Adrenal gland (tissue), 5 donors: ENCODE results near the gene SLC34A3.

ENCODE experiments used
- CTCF ChIP-seq, 6 experiments: fragments of 450-650 bp in 4 of 6; fragments of 200-600 bp in 2 of 6; sonication (generic) in 1 of 6; IDR thresholded peaks; 1 replicate in 5 of 6; 2 replicates in 1 of 6; pipeline versions ENCODE4 v1.5.1 to v1.8.0; 2016 to 2021; ENCODE audit warnings: antibody characterized with exemption in 6 of 6, mild to moderate bottlenecking in 2 of 6, moderate library complexity in 1 of 6
- POLR2A ChIP-seq, 2 donors: fragments of 450-650 bp; IDR thresholded peaks; one replicate each; pipeline ENCODE4 v1.6.1; 2017; ENCODE audit warnings: antibody characterized with exemption in 2 of 2, mild to moderate bottlenecking in 2 of 2, moderate library complexity in 1 of 2
- donor health status: DM: no; HTN: no; CAD: no.

- no peak for TF ChIP-seq POLR2A (IDR thresholded peaks at IDR 0.05)
- no peak for TF ChIP-seq CTCF (IDR thresholded peaks at IDR 0.05)
Observed at GRCh38 chr9:137198902-137199283, 31.8 kb upstream of the SLC34A3 start.
